GM18499 (cell line): ENCODE data around the gene ZNF688.
"Not testable (repeated sequence)": the region's sequence is repeated elsewhere in the genome, so short reads cannot be mapped to it uniquely, and the experiment has no call there.

Experiments
- ATAC-seq: cut with Tn5 transposase; IDR thresholded peaks from one replicate; pipeline ENCODE4 v1.9.1; 2021; ENCODE audit warnings: moderate number of reproducible peaks; ENCODE audit not compliant: insufficient read depth, unreplicated experiment

The ZNF688 gene

DNA sequence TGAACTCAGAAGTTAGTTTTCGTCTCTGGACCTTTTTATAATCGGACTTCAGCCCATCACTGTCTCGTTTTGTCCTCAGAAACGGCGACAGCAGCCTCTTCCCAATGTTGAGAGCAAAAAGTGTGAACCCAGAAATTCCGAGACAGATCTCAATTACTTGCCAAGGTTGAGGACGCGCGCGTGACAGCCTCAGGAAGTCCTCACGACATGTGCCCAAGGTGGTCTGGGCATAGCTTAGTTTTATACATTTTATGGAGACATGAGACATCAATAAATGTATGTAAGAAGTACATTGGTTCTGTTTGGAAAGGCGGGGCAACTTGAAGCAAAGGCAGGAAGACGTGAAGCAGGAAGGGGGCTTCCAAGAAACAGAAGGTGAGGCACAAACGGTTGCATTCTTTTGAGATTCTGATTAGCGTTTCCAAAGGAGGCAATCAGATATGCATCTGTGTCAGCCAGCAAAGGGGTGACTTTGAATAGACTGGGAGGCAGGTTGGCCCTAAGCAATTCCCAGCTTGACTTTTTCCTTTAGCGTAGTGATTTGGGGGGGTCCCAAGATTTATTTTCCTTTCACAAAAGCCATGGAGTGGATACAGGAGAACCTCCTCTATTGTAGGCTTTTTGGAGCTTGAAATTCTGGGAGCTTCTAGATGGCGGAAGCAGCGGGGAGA, 36.3 kb downstream of the ZNF688 start:
- no peak for ATAC-seq

DNA sequence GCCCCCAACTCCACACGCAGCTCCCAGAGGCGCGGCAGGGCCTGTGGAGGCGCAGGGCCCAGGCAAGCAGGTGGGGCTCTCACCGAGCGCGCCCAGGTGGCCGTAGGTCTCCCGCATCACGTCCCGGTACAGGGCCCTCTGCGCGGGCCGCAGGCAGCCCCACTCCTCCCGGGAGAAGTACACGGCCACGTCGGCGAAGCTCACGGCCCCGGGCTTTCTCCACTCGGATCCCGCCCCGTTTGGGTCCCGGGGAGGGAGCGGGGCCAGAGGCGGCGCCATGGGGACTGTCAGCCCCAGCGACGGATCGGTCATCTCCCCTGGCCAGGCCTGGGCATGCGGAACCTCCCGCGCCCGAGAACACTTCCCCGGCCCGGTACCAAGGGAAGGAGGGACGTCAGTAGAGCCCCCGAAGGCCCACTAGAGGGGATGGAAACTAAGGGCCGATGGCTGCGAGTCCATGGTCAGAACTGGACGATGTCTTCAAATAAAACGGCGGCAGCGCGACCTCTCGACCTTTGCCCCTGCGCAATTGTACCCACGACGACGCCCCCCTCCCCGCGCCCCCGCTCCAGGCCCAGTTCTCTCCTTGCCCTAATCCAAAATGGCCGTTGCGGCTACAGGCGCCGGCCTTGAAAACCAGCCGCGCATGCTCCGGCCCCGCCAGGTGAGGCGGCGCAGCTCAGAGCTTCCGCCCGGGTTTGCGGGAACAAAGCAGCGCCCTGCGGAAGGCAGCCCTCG, 37.0 kb downstream of the ZNF688 start, which contains the start of gene ZNF747:
Gene ZNF747 (minus strand): TSS at position 491 of the 738 bp plus-strand sequence. CDS start 179 bp downstream, at position 312.
- no peak for ATAC-seq

DNA sequence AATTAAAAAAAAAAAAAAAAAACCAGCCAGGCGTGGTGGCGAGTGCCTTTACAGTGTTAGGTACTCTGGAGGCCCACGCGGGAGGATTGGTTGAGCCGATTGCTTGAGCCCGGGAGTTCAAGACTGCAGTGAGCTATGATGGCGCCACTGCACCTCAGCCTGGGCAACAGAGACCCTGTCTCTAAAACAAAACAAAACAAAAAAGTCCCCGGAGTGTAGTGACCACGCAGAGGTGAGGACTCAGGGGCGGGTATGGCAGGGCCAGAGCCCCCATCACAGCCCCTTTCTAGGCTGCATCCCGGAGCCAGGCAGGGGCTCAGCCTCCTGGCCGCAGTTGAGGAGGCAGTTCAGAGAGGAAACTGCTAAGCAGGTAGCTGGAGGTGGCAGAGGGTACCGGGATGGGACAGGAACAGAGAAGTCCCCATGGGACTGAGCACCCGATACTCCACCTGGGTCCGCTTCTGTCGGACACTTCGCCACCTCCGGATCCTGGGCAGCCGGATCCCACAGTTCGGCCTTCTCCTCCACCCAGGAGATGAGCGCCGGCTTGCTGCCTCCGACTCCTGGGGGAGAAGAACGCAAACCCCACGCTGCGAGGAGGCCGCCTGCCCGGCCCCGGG, 37.7 kb downstream of the ZNF688 start:
- no peak for ATAC-seq

GRCh38 chr16:30533146-30533522, 38.4 kb downstream of the ZNF688 start:
- no peak for ATAC-seq

DNA sequence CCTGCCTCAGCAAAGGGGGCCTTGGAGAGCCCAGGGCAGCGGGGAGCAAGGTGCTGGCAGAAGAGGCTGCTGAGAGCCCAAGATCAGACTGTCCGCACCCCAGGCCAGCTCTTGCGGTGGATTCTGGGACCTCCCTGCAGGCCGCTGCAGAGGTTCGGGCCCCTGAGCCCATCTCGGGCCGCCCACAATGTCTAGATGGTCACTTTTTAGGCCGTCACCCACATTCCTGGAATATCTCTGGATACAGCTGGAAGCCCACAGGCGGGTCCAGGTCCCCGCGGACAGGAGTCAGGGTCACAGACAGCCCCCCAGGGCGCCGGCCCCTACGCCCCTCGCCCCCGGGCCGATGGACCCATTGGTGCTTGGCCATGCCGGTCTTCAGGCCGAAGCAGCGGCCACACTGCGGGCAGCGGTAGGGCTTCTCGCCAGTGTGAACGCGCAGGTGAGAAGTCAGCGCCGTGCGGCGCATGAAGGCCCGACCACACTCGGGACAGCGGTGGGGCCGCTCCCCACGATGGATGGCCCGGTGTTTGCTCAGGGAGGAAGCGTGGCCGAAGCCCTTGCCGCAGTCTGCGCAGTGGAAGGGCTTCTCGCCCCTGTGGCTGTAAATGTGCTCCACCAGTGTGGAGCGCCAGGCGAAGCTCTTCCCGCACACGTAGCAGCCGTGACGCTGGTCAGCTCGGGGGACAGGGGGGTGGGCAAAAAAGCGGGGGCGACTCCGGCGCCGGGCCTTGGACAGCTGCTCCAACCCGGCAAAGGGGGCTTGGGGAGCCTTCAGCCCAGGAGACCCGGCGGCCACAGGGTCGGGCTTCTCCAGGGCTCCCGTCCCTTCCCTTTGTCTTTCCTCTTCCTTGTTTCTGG, 39.0 kb downstream of the ZNF688 start:
- ATAC-seq: no peak

DNA sequence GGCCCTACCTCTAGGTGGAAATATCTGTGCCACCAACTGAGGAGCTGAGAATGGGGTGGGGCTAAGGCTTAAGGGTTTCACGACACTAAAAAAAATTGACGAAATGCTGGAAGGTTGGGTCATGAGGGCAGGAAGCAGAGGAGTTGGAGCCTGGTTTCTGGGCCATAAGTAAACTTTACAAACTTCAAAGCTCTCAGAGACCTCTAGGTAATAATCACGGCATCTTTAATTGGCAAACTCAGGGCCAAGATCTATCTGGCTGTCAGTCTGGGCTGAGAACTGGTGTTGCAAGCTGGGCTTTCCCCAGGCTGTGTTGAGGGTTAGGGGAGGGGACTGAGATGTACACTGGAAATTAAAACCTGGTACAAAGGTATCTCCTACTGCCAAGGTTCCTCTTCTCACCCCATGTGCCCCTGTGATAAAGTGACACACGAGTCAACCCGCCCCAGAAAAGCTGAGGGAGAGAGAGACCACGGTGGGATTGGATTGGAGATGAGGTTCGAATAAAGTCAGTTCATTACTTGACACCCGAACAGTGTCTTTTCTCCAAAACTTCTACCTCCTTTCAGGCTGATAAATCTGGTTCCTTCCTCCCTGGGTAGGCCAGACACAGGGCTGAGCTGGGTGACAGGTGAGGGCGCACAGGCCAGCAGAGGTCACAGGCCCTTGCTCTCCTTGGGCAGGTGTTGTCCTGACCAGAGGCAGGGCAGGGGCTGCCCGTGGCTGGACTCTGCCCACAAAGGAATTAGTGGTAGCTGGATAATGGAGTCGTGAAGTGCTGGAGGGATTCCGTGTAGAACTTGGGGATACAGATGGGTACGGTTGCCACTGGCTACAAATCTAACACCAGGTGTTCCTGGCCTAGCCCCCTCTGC, 41.1 kb downstream of the ZNF688 start:
- ATAC-seq: no peak

- no peak for ATAC-seq
Observed at GRCh38 chr16:30528799-30529457, 42.6 kb downstream of the ZNF688 start.

DNA sequence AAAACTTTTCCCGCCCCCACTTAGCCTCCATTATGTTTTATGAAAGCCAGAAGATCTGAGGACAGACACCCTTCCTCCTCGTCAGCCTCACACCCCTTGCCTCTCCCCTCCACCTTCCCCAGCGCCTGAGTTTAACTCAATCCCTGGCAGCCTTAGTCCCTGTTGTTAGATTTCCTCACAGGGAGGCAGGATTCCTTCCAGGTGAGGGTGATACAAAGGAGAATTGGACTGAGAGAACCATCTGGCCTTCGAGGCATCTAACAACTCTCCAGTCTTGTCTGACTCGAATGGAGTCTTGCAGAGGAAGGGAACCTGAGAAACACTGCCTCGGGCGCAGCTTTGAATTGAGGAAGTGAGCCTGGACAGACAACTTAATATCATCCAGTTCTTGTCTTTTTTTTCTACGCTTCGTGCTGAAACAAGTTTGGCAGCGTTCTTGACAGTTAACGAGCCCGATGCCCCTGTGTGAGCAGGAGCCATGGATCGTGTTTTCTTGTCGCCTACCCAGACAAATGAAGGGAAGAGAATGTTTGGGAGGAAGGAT, 43.8 kb downstream of the ZNF688 start:
- ATAC-seq: no peak

- ATAC-seq: peak; percentile 37
Observed at GRCh38 chr16:30526823-30527634, 44.5 kb downstream of the ZNF688 start.

DNA sequence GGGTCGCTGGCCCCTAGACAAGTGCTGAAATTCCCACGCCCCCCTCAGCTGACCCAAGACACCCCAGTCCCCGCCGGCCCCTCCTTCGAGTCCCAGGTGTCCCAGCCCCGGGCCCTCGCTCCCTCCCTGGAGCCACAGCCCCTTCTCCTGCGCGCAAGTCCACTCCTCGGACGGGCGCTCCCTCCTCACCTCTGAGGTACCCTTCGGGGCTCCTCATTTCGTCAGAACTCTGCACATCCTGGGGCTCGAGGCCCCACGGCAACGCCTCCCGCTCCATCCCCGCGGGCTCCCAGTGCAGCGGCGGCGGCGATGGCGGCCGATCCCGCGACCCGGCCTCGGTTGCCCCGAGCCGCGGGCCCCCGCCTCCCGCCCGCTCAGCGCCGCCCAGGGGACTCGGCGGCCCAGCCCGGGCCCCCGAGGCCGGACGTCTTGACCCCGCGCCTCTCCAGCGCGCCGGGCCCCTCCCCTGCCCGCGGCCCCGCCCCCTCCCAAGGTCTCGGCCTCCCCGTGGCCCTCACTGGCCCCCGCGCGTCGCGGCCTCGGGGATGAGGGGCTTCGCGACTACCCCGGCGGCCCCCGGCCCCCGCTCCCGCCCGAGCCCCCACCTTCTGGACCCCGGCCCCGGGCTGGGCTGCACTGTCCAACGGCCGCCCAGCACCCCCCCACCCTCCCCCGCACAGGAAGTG, 45.2 kb downstream of the ZNF688 start, which contains the start of gene ZNF768:
Gene ZNF768 (minus strand): TSS at position 430 of the 686 bp plus-strand sequence. CDS start 153 bp downstream, at position 277.
- peak; percentile 8 for ATAC-seq

- no peak for ATAC-seq
Observed at GRCh38 chr16:30525844-30526136, 45.7 kb downstream of the ZNF688 start.

DNA sequence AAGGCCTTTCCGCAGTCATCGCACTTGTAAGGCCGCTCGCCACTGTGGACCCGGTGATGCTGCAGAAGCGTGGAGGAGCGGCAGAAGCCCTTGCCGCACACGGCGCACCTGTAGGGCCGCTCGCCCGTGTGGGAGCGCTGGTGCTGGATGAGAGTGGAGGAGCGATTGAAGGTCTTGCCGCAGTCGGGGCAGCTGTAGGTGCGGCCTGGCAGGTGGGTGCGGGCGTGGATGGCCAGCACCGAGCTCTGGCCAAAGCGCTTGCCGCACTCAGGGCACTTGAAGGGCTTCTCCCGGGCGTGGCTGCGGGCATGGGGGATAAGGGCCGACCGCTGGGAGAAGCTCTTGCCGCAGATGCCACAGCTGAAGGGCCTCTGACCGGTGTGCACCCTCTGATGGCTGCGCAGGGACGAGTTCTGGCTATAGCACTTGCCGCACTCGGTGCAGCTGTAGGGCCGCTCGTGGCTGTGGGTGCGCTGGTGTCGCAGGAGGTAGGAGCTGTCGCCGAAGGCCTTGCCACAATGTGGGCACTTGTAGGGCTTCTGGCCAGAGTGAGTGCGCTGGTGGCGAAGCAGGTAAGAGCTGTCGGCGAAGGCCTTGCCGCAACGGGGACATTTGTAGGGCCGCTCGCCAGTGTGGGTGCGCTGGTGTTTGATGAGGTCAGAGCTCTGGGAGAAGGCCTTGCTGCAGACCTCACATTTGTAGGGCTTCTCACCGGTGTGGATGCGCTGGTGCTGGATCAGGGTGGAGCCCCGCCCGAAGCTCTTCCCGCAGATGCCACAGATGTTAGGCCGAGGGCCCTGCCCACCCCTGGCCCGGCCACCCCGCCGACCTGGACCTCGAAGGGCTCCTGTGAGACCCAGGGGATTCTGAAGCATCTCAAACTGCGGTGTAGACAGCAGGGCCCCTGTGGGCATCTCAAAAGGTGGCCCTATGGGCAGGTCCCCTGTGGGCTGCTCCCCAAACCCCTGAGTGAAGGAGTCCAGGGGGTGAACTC, 46.6 kb downstream of the ZNF688 start:
- no peak for ATAC-seq

GRCh38 chr16:30523768-30524574, 47.5 kb downstream of the ZNF688 start:
- ATAC-seq: no peak

GRCh38 chr16:30522702-30523463, 48.6 kb downstream of the ZNF688 start:
- not testable (repeated sequence) for ATAC-seq
